ENCODE measurements around the gene GCK.
A peak's percentile ranks its signal among the peaks of the same experiment; 100 is the strongest.

The GCK gene

GRCh38 chr7:44150466-44150832 is 38.8 kb downstream of the GCK start:
- H3K4me3 ChIP-seq (ENCODE audit: low read depth in 1 of 2, low read length in 2 of 2): no peak overlapping the region
- H3K27me3 ChIP-seq (ENCODE audit: low read depth, low read length): no peaks in the 10 kb centered on the region
- no peaks in the 10 kb centered on the region for H3K36me3 ChIP-seq (ENCODE audit: control insufficient read depth in 1 of 2, insufficient read depth in 2 of 2, low read length in 2 of 2)
- no peak overlapping the region for H3K27ac ChIP-seq (ENCODE audit: low read length)
- H3K9me3 ChIP-seq (ENCODE audit: control insufficient read depth in 1 of 2, low read length in 2 of 2): no peaks in the 10 kb centered on the region
- peaks cover 0 to 16% of the 10 kb centered on the region in 2 donors for H3K4me1 ChIP-seq (ENCODE audit: control insufficient read depth in 1 of 2, insufficient read depth in 2 of 2, low read length in 2 of 2)

GRCh38 chr7:44149571-44150465 is 39.4 kb downstream of the GCK start:
- H3K27ac ChIP-seq (ENCODE audit: low read length): no peak overlapping the region
- H3K27me3 ChIP-seq (ENCODE audit: low read depth, low read length): no peaks in the 10 kb centered on the region
- H3K4me1 ChIP-seq (ENCODE audit: control insufficient read depth in 1 of 2, insufficient read depth in 2 of 2, low read length in 2 of 2): peaks cover 0 to 22% of the 10 kb centered on the region in 2 donors
- no peaks in the 10 kb centered on the region for H3K9me3 ChIP-seq (ENCODE audit: control insufficient read depth in 1 of 2, low read length in 2 of 2)
- no peak overlapping the region for H3K4me3 ChIP-seq (ENCODE audit: low read depth in 1 of 2, low read length in 2 of 2)
- no peaks in the 10 kb centered on the region for H3K36me3 ChIP-seq (ENCODE audit: control insufficient read depth in 1 of 2, insufficient read depth in 2 of 2, low read length in 2 of 2)

DNA sequence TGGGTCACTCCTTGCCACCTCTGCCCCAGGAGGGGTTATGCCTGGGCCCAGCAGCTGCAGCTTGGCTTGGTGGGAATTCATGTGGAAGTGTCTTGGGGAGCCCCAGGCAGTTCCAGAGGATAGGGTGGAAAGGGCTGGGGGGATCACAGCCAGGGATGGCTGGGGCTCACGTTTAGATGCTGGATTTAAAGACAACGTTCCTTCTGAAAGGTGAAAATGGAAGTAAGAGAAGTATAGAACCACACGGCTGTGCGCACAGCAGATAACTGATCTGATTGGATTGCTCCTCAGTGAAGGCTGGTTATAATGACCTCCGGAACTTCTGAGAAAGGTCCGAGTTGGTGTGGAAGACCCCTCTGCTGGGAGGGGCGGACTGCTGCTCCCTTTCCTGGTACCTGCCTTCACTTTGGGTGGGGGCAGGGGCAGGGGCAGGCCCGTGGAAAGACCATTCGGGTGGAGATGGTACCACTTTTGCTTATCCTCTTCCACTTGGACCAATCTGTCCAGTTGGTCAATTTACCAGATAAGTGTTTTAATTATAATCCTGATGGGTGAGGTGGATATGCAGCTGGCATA is 40.2 kb downstream of the GCK start:
- Histone ChIP-seq H3K4me1 (ENCODE audit: control insufficient read depth in 1 of 2, insufficient read depth in 2 of 2, low read length in 2 of 2) (peaks cover 0 to 22% of the 10 kb centered on the region in 2 donors), H3K36me3 (ENCODE audit: control insufficient read depth in 1 of 2, insufficient read depth in 2 of 2, low read length in 2 of 2) (no peaks in the 10 kb centered on the region), H3K27me3 (ENCODE audit: low read depth, low read length) (no peaks in the 10 kb centered on the region), H3K9me3 (ENCODE audit: control insufficient read depth in 1 of 2, low read length in 2 of 2) (no peaks in the 10 kb centered on the region), H3K27ac (ENCODE audit: low read length) (no peak overlapping the region), H3K4me3 (ENCODE audit: low read depth in 1 of 2, low read length in 2 of 2) (no peak overlapping the region)

DNA sequence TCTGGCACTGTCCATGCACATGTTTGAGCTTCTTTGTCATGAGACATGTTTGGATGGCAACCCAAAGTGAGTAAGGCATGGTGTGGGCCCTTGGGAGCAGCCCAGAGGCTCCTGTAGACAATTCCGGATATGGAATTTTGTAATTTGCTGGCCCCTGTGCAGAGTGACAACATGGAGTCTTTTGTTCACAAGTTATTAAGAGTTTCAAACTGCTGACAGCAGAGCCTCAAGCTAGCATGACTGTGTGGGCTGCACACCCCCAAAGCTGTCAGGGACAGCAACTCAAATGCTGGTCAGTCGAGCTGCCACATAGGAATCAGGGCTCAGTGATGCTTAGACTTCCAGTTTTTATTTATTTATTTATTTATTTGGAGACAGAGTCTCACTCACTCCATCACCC is 41.1 kb downstream of the GCK start:
- H3K27ac ChIP-seq (ENCODE audit: low read length): no peak overlapping the region

GRCh38 chr7:44147026-44147991 is 41.9 kb downstream of the GCK start:
- no peak overlapping the region for H3K27ac ChIP-seq (ENCODE audit: low read length)
- peaks cover 0 to 22% of the 10 kb centered on the region in 2 donors for H3K4me1 ChIP-seq (ENCODE audit: control insufficient read depth in 1 of 2, insufficient read depth in 2 of 2, low read length in 2 of 2)
- no peaks in the 10 kb centered on the region for H3K36me3 ChIP-seq (ENCODE audit: control insufficient read depth in 1 of 2, insufficient read depth in 2 of 2, low read length in 2 of 2)
- no peak overlapping the region for H3K4me3 ChIP-seq (ENCODE audit: low read depth in 1 of 2, low read length in 2 of 2)
- H3K27me3 ChIP-seq (ENCODE audit: low read depth, low read length): no peaks in the 10 kb centered on the region
- no peaks in the 10 kb centered on the region for H3K9me3 ChIP-seq (ENCODE audit: control insufficient read depth in 1 of 2, low read length in 2 of 2)

More for the DNA sequence above, 41.1 kb downstream of the GCK start:
- no peak overlapping the region for H3K4me3 ChIP-seq (ENCODE audit: low read depth in 1 of 2, low read length in 2 of 2)
- no peaks in the 10 kb centered on the region for H3K36me3 ChIP-seq (ENCODE audit: control insufficient read depth in 1 of 2, insufficient read depth in 2 of 2, low read length in 2 of 2)
- peaks cover 0 to 22% of the 10 kb centered on the region in 2 donors for H3K4me1 ChIP-seq (ENCODE audit: control insufficient read depth in 1 of 2, insufficient read depth in 2 of 2, low read length in 2 of 2)
- no peaks in the 10 kb centered on the region for H3K9me3 ChIP-seq (ENCODE audit: control insufficient read depth in 1 of 2, low read length in 2 of 2)
- H3K27me3 ChIP-seq (ENCODE audit: low read depth, low read length): no peaks in the 10 kb centered on the region

DNA sequence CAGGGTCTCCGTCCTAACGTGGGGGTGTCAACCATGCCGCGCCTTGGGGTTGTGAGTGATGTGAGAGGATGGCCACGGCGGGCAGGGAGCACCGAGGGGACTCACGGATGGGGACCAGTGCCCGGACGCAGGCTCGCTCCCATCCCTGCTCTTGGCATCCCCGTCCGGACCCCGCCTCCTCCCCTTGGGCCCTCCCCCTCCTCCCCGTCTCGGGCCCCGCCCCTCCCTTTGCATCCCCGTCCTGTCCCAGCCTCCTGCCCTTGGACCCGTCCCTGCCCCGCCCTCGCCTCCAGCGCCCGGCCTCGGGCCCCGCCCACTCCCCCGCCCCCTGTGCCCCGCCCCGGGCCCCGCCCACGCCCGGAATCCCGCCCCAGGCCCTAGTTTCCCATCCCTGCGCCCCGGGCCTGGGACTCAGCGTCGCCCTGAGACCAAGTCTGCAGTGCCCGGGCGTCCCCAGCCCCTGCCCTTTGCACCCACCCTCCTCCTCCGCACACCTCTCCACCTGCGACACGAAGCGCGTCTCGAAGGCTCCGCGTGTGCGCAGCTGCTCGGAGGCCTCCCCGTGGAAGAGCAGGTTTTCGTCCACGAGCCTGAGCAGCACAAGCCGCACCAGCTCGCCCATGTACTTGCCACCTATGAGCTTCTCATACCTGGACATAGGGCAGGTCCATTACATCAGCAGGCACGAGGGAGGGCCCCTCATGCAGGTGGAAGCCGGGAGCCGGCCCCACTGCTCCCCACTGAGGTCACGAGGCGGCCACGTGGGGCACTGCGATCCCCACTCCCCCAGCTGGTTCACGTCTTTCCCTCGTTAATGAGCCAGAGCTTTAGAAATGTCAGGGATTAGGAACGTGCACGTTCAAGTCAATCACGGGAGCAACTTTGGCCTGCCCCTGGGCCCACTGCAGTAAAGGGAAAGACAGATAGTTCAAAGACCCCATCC is 43.0 kb downstream of the GCK start:
- peak overlapping the region; percentile 39 to 57 for H3K4me3 ChIP-seq (ENCODE audit: low read depth in 1 of 2, low read length in 2 of 2)
- no peaks in the 10 kb centered on the region for H3K27me3 ChIP-seq (ENCODE audit: low read depth, low read length)
- peaks cover 0 to 22% of the 10 kb centered on the region in 2 donors for H3K4me1 ChIP-seq (ENCODE audit: control insufficient read depth in 1 of 2, insufficient read depth in 2 of 2, low read length in 2 of 2)
- no peaks in the 10 kb centered on the region for H3K9me3 ChIP-seq (ENCODE audit: control insufficient read depth in 1 of 2, low read length in 2 of 2)
- H3K27ac ChIP-seq (ENCODE audit: low read length): no peak overlapping the region
- H3K36me3 ChIP-seq (ENCODE audit: control insufficient read depth in 1 of 2, insufficient read depth in 2 of 2, low read length in 2 of 2): no peaks in the 10 kb centered on the region

DNA sequence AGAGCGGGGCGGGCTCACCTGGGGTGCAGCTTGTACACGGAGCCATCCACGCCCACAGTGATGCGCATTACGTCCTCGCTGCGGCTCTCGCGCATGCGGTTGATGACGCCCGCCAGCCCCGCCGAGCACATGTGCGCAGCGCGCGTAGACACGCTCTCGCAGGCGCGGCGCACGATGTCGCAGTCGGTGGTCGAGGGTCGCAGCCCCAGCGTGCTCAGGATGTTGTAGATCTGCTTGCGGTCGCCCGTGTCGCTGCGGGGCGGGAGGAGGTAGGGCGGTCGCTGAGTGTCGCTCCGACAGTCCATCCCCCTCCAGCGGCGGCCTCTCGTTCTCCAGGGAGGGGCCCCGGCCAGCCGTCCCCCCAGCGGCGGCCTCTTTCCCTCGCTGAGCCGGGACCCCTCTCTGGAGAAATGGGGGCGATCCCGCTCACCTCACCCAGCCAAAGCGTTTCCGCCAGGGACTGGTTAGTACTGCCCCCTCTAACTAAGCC is 43.7 kb downstream of the GCK start:
- Histone ChIP-seq H3K4me3 (ENCODE audit: low read depth in 1 of 2, low read length in 2 of 2) (peak overlapping the region; percentile 39 to 57), H3K27ac (ENCODE audit: low read length) (no peak overlapping the region), H3K27me3 (ENCODE audit: low read depth, low read length) (no peaks in the 10 kb centered on the region), H3K36me3 (ENCODE audit: control insufficient read depth in 1 of 2, insufficient read depth in 2 of 2, low read length in 2 of 2) (no peaks in the 10 kb centered on the region), H3K4me1 (ENCODE audit: control insufficient read depth in 1 of 2, insufficient read depth in 2 of 2, low read length in 2 of 2) (peaks cover 0 to 22% of the 10 kb centered on the region in 2 donors), H3K9me3 (ENCODE audit: control insufficient read depth in 1 of 2, low read length in 2 of 2) (no peaks in the 10 kb centered on the region)

DNA sequence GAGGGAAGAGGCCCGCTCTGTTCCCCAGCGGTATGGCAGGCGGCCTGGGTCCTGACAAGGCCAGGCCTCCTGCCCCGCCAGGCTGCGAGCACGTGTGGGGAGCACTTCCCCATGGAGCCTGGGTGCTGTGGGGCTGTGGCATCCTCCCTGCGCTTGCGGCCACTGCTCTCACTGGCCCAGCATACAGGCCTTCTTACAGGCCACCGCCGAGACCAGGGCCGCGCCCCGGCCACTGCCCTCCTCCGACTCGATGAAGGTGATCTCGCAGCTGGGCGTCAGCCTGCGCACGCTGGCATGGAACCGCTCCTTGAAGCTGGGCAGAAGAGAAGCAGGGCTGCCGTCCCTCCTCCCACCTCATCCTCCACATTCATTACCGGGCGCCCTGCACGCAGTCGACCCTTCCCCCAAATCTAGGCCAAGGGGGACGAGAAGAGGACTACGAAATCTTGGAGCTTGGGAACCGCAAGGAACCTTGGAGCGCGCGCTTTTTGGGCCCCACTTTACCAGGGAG is 44.2 kb downstream of the GCK start:
- Histone ChIP-seq H3K27ac (ENCODE audit: low read length) (no peak overlapping the region), H3K4me1 (ENCODE audit: control insufficient read depth in 1 of 2, insufficient read depth in 2 of 2, low read length in 2 of 2) (peaks cover 0 to 22% of the 10 kb centered on the region in 2 donors), H3K9me3 (ENCODE audit: control insufficient read depth in 1 of 2, low read length in 2 of 2) (no peaks in the 10 kb centered on the region), H3K27me3 (ENCODE audit: low read depth, low read length) (no peaks in the 10 kb centered on the region), H3K36me3 (ENCODE audit: control insufficient read depth in 1 of 2, insufficient read depth in 2 of 2, low read length in 2 of 2) (no peaks in the 10 kb centered on the region), H3K4me3 (ENCODE audit: low read depth in 1 of 2, low read length in 2 of 2) (peak overlapping the region in 1 of 2 donors; percentile 57)

GRCh38 chr7:44144426-44144967 is 44.7 kb downstream of the GCK start:
- Histone ChIP-seq H3K9me3 (ENCODE audit: control insufficient read depth in 1 of 2, low read length in 2 of 2) (no peaks in the 10 kb centered on the region), H3K27ac (ENCODE audit: low read length) (no peak overlapping the region), H3K4me1 (ENCODE audit: control insufficient read depth in 1 of 2, insufficient read depth in 2 of 2, low read length in 2 of 2) (peaks cover 0 to 22% of the 10 kb centered on the region in 2 donors), H3K36me3 (ENCODE audit: control insufficient read depth in 1 of 2, insufficient read depth in 2 of 2, low read length in 2 of 2) (no peaks in the 10 kb centered on the region), H3K27me3 (ENCODE audit: low read depth, low read length) (no peaks in the 10 kb centered on the region), H3K4me3 (ENCODE audit: low read depth in 1 of 2, low read length in 2 of 2) (no peak overlapping the region)
